Middle frontal gyrus (tissue), 1 donor: Measurements from ENCODE around the gene NOC4L.
"Not testable (repeated sequence)": the region's sequence is repeated elsewhere in the genome, so short reads cannot be mapped to it uniquely, and the experiment has no call there.

ENCODE experiments used
- DNase-seq: peaks from one replicate; pipeline ENCODE4 v3.0.0-alpha.2; 2015; ENCODE audit warnings: low spot score; ENCODE audit errors: extremely low spot score

NOC4L gene

DNA sequence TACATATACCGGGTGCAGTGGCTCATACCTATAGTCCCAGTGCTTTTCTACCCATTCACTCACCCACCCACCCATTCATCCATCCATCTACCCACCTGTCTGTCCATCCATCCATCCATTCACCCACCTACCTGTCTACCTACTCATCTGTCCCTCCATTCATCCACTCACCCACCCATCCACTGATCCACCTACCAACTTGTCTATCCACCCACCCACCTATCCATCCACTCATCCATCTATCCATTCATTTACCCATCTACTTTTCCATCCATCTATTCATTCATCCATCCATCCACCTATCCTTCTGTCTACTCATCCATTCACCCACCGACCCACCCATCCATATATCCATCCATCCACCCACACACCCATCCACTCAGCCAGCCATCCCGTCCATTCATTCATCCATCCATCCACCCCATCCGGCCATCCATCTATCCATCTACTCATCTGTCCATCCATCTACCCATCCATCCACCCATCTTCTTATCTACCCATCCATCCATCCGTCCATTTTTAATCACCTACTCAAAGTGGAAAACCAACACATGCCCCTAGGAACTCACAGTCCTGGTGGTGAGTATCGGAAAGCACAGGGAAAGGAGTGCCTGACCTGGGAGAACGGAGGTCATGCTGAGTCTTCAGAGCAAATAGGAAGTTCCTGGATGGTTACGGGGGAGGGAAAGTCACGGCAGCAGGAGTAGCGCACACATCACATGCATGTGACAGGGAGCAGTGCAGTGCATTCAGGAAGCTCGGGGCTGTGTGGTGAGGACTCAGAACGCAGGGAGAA, 20.1 kb upstream of the NOC4L start:
- no peak for DNase-seq

DNA sequence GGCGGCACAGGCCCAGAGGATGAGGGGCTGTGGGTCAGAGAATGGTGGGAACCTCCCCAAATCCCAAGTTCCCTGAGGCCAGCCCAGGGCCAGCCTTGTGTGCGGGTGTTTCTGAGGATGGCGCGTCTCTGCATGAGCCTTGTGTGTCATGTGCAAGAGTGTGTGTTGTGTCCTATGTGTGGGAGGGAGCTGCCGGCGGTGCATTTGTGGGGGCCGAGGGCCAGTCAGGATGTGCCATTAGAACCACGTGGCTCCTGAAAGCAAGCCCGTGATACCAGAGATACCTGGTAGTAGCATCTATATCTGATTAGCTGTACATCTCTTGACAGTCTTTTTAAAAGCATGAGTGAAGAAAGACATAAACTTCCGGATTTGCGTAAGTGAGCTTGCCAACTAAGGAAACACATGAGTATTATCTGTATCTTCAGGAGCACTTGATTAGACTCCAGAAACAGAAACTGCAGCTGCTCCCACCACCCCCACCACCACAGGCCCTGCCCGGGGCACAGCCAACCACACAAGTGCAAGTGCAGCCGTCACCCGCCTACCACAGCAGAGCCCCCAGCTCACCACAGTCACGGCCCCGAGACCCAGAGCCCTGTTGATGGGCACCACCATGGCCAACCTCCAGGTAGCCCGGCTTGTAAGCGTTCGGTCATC, 19.4 kb upstream of the NOC4L start:
- DNase-seq, result no peak

DNA sequence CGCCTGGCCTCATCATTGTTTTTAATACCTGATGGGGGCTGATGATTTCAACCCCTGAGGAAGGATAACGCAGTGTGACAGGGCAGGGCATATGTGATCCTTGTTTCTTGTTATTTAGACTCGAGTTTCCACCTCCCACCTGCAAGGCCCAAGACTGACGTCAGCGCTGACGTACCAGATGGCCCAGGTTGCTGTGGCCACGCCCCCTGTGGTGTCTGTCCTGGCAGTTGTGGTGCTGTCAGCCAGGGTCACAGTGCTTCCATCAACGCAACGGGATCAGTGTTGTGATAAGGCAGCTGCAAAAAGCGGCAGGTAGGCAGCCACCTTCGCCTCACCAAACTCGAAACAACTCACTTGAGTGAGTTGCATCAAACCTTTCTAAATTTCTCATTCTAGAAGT, 18.5 kb upstream of the NOC4L start:
- DNase-seq, result no peak

DNA sequence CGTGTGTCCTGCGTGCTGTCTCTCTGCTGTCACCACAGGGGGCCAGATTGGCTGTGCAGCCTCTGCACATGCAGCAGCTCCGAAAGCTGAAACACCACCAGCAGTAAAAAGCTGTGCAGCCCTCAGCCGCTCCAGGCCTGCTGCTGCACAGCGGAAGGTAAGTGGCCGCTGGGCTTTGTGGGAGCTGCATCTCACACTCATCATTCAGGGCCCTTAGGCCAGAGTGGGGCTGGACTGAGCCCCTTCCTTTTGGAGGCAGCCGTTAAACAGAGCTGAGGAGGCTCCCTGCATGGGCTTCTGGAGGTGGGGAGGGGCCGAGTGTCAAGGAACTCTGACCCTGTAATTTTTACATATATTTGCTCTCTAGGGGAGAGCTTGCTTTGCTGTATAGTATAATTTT, 17.2 kb upstream of the NOC4L start:
- no peak for DNase-seq

DNA sequence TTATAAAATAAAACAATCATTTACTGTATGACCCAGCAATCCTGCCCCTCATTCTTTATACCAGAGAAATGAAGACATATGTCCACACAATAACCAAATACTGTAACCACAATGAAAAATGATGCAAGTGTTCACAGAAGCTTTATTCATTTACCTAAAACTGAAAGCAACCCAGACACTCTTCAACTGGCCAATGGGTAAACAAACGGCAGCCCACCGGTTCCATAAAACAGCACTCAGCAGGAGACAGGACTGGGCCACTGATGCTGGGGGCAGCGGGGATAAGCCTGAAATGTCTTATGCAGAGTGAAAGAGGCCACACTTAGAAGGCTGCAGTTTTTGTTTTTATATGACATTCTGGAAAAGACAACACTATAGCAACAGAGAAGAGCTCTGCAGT, 15.2 kb upstream of the NOC4L start:
- DNase-seq, result no peak

DNA sequence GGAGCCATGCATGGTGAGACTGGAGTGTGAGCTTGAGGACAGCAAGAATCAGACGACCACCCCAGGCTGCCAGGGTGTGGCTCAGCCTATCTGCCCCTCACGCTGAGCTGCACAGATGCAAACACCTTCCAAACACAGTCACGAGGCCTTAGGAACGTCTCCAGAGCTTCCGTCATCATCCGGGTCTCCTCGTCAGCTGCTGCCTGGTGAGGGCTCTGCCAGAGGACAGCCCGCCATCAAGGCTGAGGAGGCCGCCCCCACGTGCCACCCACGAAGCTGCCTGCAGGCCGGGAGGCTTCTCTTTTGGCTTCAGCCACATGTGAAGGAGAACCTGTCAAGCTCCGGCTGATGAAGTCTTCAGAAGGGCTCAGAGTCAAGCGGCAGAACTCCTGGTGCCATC, 13.6 kb upstream of the NOC4L start:
- DNase-seq, result no peak

DNA sequence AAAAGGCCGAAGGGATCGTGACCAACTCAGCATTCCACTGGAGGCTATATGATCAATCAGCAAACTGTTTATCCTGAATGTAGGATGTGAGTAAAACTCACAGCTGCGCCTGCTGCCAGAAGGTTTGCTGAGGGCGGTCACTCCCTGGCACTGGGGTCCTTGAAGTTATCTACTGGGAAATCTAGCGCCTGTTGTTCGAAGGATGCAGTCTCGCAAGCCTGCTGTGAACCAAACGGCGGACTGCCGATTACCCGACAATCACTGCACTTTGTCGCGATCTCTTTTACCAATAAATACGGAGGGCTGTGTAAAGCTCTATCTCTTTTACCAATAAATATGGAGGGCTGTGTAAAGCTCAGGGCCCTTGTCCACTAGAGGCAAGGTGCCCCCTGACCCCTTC, 13.0 kb upstream of the NOC4L start:
- no peak for DNase-seq

DNA sequence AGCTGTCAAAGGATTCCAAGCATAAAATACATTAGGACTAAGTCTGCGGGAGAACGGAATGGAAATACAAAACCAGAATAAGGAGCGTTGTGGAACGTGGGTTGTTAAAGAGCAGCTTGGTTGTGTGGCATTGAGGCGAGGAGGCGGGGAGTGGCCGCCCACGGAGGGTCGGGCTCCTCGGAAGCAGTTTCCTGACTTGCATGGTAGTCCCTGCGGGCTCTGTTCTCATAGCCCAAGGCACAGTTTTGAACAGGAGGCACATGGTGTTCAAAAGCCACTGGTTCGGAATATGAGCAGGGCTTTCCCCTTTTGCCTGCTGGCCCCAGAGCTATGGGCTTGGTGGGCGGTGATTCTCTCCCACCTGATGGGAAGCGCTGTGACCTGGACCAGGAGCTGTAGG, 12.3 kb upstream of the NOC4L start:
- DNase-seq, result no peak

DNA sequence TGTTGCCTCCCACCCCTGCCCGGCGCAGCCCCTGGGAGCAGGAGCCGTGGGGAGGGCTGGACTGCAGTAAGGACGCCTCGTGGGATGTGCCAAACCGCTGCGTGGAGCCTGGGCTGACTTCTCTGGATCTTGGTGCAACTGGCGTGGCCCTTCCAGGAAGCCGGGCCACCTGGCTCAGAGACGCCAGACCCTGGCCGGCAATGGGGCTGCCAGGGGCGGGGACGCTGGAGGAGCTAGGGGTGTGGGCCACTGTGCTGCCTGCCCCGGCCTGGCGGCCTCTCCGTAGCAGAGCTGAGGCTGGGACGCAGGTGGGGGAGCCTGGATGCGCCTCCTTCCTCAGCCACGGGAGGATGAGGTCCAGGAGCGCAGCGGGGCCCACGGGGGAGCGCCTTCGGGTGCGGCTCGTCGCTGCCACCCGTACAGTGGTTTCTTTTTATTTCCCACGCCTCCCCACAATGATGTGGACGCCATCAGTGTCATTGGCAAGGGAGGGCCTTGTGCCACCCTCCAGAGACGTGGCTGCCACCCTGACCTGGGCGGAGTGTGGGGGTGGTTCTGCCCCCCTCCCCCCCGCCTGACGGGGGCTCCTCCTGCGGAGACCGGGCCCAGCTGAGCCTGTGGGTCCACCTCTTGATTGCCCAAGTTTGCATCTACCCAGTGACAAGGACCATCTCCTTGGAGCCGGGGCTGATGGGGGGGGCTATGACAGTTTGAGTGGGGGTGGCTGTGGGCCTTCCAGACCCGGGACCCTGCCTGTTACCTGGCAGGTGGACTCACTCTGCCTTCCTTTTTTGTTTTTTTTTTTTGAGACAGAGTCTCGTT, 11.4 kb upstream of the NOC4L start:
- DNase-seq, result no peak

DNA sequence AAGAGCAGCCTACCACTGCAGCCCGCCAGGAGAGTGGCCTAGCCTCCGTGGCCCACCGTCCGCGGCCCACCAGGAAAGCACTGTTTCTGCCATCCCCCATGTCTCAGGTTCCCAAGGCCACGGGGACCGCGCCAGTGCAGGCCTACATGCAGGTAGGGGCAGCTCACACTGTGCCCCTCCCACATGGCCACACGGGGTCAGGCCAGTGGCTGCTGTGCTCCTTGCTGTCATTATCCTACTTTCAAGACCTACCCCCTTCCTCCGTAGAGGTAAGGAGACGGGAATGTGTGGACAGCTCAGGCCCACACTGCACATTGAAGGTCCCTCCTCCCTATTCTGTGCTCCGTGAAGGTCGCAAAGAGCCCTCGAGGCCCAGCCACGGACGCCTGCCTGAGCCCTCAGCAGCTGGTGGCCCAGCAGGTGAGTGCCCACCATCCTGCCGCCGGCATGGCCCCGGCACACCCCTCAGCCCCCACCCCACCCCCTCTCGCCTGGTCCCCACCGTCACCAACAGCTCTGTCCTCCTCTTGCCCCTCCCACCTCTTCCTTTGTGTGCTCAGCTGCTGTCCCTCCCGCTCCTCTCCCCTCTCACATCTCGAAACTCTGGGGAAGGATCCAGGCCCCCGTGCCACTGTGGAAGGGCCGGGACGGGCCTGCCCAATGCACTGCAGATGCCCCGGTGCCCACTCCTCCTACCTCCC, 10.2 kb upstream of the NOC4L start:
- no peak for DNase-seq

DNA sequence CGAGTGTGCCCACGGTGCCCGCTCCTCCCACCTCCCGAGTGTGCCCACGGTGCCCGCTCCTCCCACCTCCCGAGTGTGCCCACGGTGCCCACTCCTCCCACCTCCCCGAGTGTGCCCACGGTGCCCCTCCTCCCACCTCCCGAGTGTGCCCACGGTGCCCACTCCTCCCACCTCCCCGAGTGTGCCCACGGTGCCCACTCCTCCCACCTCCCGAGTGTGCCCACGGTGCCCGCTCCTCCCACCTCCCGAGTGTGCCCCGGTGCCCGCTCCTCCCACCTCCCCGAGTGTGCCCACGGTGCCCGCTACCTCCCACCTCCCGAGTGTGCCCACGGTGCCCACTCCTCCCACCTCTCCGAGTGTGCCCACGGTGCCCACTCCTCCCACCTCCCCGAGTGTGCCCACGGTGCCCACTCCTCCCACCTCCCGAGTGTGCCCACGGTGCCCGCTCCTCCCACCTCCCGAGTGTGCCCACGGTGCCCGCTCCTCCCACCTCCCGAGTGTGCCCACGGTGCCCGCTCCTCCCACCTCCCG, 9.5 kb upstream of the NOC4L start:
- DNase-seq, result not testable (repeated sequence)

DNA sequence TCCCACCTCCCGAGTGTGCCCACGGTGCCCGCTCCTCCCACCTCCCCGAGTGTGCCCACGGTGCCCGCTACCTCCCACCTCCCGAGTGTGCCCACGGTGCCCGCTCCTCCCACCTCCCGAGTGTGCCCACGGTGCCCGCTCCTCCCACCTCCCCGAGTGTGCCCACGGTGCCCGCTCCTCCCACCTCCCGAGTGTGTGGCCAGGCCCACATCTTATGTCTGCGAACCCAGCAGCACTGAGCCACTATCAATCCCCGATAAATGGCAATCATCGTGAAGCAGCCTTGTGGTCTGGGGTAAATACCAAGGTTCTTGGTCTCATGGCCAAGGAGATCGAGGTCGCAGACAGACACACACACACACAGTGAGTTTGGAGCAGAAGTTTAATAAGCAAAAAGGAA, 8.0 kb upstream of the NOC4L start:
- not testable (repeated sequence) for DNase-seq

DNA sequence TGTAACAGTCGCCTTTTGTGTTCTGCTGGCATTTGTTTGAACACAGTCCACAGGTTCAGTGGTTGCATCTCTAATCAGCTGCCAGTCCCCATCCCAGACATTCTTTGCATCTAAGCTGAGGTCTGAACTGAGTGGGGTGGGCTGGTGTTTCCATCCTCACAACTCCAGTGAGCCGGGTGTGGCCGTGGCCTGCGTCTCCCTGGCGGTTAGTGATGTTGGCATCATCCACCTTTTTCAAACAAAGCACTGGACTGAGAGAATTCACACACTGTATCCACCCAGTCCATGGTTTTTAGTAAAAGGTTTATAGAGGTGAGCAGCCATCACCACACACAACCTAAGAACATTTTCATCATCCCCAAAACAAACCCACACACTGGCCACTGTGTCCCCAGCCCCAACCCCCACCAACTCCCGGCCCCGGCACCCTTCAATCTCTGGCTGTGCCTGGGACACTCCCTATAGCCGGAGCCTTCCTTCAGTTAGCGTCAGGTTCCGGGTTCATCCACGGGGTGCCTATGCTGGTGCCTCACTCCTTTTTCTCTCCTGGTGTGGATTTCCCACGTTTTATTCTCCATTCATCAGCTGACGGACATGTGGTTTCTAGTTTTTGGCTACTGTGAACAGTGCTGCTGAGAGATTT, 6.7 kb upstream of the NOC4L start:
- DNase-seq, result no peak

DNA sequence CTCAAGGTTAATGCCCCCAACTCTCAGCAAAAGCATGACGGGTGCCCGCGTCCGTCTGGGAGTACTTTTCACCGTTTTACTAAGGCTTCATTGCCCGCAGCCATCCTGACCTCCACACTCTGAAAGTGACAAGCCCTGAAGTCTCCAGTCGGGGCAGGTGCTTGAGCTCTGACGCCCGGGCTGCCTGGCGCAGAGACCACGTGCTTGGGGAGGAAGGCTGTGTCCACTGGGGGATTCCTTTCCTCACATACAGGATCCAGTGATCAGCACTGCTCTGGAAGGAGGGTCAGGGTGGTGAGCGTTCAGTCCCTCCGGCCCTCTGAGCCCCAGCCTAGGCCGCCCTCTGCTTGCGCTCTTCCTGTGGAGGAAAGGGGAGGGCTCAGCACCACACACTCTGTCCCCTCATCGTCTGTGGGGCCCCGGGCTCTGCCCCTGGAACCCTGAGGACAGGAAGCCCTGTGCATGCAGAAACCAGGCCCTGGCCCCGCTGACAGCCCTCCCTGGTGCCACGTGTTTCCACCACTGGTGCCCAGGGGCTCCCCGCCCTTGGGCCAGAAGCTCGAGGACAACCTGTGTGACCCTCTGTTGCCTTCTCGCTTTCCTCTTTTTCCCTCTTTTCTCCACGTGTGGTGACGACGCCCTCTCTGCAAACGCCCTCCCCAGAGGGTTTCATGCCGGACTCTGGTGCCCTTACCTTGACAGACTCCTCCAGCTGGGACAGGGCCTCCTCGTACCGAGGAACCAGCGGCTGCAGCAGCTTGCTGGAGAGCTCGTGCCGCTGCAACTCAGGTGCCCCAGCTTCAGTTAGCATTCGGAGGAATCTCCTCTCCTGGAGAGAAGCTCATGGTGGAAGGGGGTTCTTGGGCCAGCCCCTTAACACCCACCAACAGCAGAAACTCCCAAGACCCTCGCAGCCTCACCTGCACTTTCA, 5.1 kb upstream of the NOC4L start:
- DNase-seq, result no peak

DNA sequence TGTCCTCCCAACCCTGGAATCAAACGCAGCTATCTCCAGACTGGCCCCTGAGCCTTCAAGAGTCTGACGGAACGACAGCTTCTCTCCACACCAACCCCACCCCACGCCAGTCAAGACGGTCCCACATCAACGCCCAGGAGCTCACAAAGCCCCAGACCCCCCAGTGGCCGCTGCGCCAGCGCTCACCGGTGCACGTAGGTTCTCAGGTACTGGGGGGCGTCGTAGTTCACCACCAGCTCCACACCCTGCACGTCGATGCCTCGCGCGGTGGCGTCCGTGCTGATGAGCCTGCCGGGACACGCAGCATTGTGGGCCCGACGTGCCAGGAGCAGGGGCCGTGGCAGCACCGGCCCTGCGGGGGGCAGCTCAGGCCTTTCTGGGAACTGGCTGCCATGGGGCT, 4.3 kb upstream of the NOC4L start:
- DNase-seq, result no peak

DNA sequence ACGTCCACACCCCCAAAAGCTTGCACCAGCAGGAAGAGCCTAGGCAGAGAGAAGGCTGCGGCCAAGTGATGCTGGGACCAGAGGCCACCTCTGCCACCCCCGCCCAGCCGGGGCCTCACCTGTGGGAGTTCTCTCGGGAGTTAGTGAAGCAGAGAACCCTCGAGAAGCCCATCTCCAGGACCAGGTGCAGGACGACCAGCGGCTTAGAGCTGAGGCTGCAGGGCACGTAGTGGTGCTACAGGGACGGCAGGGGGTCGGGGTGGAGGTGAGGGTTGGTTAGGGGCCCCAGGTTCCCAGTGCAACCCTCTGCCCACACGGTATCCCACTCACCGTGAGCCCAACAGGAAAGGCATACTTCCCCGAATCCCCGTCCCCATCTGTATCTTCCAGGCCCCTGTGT, 3.8 kb upstream of the NOC4L start:
- no peak for DNase-seq

DNA sequence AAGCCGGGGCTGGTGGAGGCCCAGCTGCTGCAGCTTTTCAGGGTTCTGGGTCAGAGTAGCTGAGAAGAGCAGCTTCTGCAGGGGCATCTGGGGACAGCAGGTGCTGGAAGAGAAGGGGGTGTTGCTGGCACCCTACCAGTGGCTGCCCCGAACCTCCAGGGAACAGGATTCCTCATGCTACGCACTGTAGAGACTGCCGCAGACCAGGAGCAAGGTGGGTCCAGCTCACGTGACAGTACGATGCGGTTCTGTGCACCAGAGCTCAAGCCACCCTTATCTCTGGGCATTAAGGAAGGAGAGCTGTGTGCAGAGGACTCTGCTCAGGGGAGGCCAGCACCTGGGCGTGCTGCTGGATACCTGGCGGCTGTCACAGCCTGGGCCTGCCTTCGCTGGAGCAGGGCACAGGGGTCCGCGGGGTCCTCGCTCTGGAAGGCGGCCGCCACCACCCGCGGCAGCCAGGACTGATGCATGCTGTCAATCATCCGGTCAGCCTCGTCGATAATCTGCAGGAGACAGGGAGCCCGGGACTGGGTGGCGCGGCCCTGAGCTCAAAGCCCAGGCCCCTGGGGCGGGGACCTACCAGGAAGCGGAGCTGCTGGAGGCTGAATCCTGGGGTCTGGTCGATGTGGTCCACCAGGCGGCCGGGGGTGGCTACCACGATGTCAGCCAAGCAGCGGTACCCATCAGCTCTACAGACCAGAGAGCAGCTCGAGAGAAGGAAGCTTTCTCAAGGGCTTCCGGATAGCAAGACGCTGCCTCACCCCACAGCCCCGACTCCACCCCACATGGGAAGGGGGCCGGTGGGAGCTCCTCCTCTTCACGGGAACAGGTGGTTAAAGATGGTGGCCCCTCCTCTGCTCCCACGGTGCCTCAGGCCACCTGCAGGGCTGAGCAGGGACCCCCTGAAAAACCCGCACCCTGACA, 3.1 kb upstream of the NOC4L start:
- no peak for DNase-seq

DNA sequence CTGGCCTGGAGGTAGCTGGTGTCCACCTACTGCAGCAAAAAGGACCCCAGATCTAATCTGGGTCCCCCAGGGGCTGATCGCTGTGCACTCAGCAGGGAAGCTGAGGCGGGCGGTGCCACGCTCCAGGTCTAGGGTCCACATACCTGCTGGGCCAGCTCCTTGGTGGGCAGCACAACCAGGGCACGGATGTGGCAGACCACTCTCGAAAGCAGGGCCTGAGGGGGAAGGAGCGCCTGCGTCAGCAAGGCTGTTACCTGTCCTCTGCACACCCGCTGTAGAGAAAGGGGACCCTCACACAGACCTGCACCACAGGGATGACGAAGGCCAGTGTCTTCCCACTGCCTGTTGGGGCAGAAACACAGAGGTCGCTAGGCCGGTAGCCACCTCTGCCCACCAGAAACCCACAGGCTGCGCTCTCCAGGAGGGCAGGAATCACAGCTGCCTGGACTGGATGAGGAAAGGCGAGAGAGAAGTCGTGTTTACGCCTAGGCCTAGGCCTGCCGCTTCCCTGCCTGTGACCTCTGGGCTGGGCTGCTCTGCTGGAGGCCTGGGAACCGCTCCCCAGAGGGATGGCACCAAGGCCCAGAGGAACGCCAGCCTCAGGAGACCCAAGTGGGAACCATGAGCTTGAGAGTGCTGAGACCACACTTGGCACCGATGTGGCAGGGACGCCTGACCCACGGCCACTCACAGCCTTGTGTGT, 2.1 kb upstream of the NOC4L start:
- no peak for DNase-seq
